CD4-positive, CD25-positive, alpha-beta regulatory T cell (primary cell): Measurements from ENCODE around the gene PLXNA4. TPM values are rescaled to one million over a fixed set of nuclear protein-coding genes. Genes with fewer than 3 reads are reported as not detected.
"Not testable (repeated sequence)": the region's sequence is repeated elsewhere in the genome, so short reads cannot be mapped to it uniquely, and the experiment has no call there.

Source experiments
- ATAC-seq, 2 donors: fragments of 150-1000 bp; cut with Tn5 transposase; one replicate each; pipeline ENCODE4 v1.10.0; 2021; ENCODE audit warnings: low read depth in 2 of 2, moderate number of reproducible peaks in 2 of 2, moderate library complexity in 1 of 2
- DNase-seq, 3 donors: peaks; one replicate each; pipeline versions ENCODE4 v3.0.0 to v3.0.0-alpha.2; 2012 to 2022; ENCODE audit warnings: mixed read lengths in 1 of 3
- H3K27ac ChIP-seq: one replicate; pipeline ENCODE4 v1.7.0; 2013; ENCODE audit warnings: mild to moderate bottlenecking, low read length; ENCODE audit not compliant: insufficient read depth, poor library complexity, severe bottlenecking
- H3K27me3 ChIP-seq: one replicate; pipeline ENCODE4 v1.7.0; 2013; ENCODE audit warnings: low read length; ENCODE audit not compliant: control insufficient read depth, insufficient read depth
- H3K36me3 ChIP-seq: one replicate; pipeline ENCODE4 v1.7.0; 2013; ENCODE audit warnings: mild to moderate bottlenecking, low read length, moderate library complexity; ENCODE audit not compliant: control insufficient read depth, insufficient read depth
- H3K4me1 ChIP-seq: 2 replicates; pipeline ENCODE4 v1.7.0; 2013; ENCODE audit warnings: mild to moderate bottlenecking, low read length; ENCODE audit not compliant: insufficient read depth, control insufficient read depth, poor library complexity, severe bottlenecking
- H3K4me3 ChIP-seq: one replicate; pipeline ENCODE4 v1.7.0; 2013; ENCODE audit warnings: low read depth, mild to moderate bottlenecking, low read length, moderate library complexity
- H3K9me3 ChIP-seq, 2 experiments: 1 replicate in 1 of 2; 2 replicates in 1 of 2; pipeline ENCODE4 v1.7.0; 2013; ENCODE audit warnings: low read length in 2 of 2, mild to moderate bottlenecking in 1 of 2, moderate library complexity in 1 of 2; ENCODE audit not compliant: control insufficient read depth in 2 of 2
- H3K27ac Mint-ChIP-seq, 3 donors: one replicate each; pipeline ENCODE4 v1.8.0; 2020 to 2022; ENCODE audit warnings: mild to moderate bottlenecking in 3 of 3, mixed read lengths in 3 of 3, moderate library complexity in 2 of 3
- H3K27me3 Mint-ChIP-seq: one replicate; pipeline ENCODE4 v1.8.0; 2022; ENCODE audit warnings: mild to moderate bottlenecking, mixed read lengths
- H3K36me3 Mint-ChIP-seq: one replicate; pipeline ENCODE4 v1.8.0; 2020; ENCODE audit warnings: mixed read lengths
- H3K4me1 Mint-ChIP-seq, 4 donors: one replicate each; pipeline ENCODE4 v1.8.0; 2020 to 2022; ENCODE audit warnings: mixed read lengths in 4 of 4, mild to moderate bottlenecking in 1 of 4
- H3K4me3 Mint-ChIP-seq, 4 donors: one replicate each; pipeline ENCODE4 v1.8.0; 2020 to 2022; ENCODE audit warnings: mild to moderate bottlenecking in 4 of 4, mixed read lengths in 4 of 4, moderate library complexity in 3 of 4
- H3K9me3 Mint-ChIP-seq, 7 donors: one replicate each; pipeline ENCODE4 v1.8.0; 2020 to 2022; ENCODE audit warnings: mixed read lengths in 7 of 7, mild to moderate bottlenecking in 3 of 7, moderate library complexity in 2 of 7
- polyA plus RNA-seq, 4 donors: library from polyadenylated mRNA; unstranded; fragments of 300-500 nt; fragmentation: Illumina TruSeq; gene quantifications; one replicate each; pipeline ENCODE4 v1.2.3, GENCODE V29; 2021
- total RNA-seq: library from RNA; stranded (reverse); gene quantifications from one replicate; pipeline ENCODE4 v1.2.3, GENCODE V29; 2022

The PLXNA4 gene
- total and polyA plus RNA-seq, 5 donors from 2014 or later, result 0.27 TPM; not detected in 4

- Mint-ChIP-seq H3K4me3 (no peak overlapping the region), H3K4me1 (no peaks in the 10 kb centered on the region), H3K27ac (no peak overlapping the region), H3K36me3 (no peaks in the 10 kb centered on the region), H3K27me3 (no peaks in the 10 kb centered on the region), H3K9me3 (peaks cover 0 to 3% (median 0%) of the 10 kb centered on the region in 7 donors)
- H3K27ac ChIP-seq, result no peak overlapping the region
- no peaks in the 10 kb centered on the region for H3K27me3 ChIP-seq
- no peaks in the 10 kb centered on the region for H3K9me3 ChIP-seq
- DNase-seq, result no peak
- no peak overlapping the region for H3K4me3 ChIP-seq
- no peaks in the 10 kb centered on the region for H3K4me1 ChIP-seq
- no peak for ATAC-seq
- H3K36me3 ChIP-seq, result no peaks in the 10 kb centered on the region
Measured at GRCh38 chr7:132392713-132393112, 183.6 kb downstream of the PLXNA4 start.

GRCh38 chr7:132390705-132391104 is 185.6 kb downstream of the PLXNA4 start:
- Histone ChIP-seq H3K9me3 (no peaks in the 10 kb centered on the region), H3K4me3 (no peak overlapping the region), H3K36me3 (no peaks in the 10 kb centered on the region), H3K27me3 (no peaks in the 10 kb centered on the region), H3K4me1 (no peaks in the 10 kb centered on the region), H3K27ac (no peak overlapping the region)
- Mint-ChIP-seq H3K27me3 (peaks cover under 1% of the 10 kb centered on the region), H3K27ac (no peak overlapping the region), H3K4me3 (no peak overlapping the region), H3K9me3 (peaks cover 0 to 6% (median 0%) of the 10 kb centered on the region in 7 donors), H3K4me1 (no peaks in the 10 kb centered on the region), H3K36me3 (no peaks in the 10 kb centered on the region)
- DNase-seq (no peak), ATAC-seq (peak in 1 of 2 donors; percentile 6)

GRCh38 chr7:132390049-132390448 is 186.2 kb downstream of the PLXNA4 start:
- not testable (repeated sequence) for H3K36me3 ChIP-seq, ATAC-seq

GRCh38 chr7:132388688-132389087 is 187.6 kb downstream of the PLXNA4 start:
- DNase-seq, result no peak
- Mint-ChIP-seq H3K9me3 (peaks cover 0 to 6% (median 0%) of the 10 kb centered on the region in 7 donors), H3K4me3 (no peak overlapping the region), H3K36me3 (no peaks in the 10 kb centered on the region), H3K4me1 (no peaks in the 10 kb centered on the region), H3K27ac (no peak overlapping the region), H3K27me3 (peaks cover 5% of the 10 kb centered on the region)
- Histone ChIP-seq H3K36me3 (no peaks in the 10 kb centered on the region), H3K27ac (no peak overlapping the region), H3K9me3 (no peaks in the 10 kb centered on the region), H3K27me3 (no peaks in the 10 kb centered on the region), H3K4me3 (no peak overlapping the region), H3K4me1 (no peaks in the 10 kb centered on the region)
- no peak for ATAC-seq

More at GRCh38 chr7:132390049-132390448, 186.2 kb downstream of the PLXNA4 start:
- not testable (repeated sequence) for H3K27ac Mint-ChIP-seq, H3K27me3 ChIP-seq, H3K9me3 ChIP-seq, DNase-seq, H3K4me1 ChIP-seq, H3K27ac ChIP-seq, H3K27me3 Mint-ChIP-seq, H3K9me3 Mint-ChIP-seq, H3K4me1 Mint-ChIP-seq, H3K4me3 ChIP-seq, H3K36me3 Mint-ChIP-seq, H3K4me3 Mint-ChIP-seq

GRCh38 chr7:132387596-132387995 is 188.7 kb downstream of the PLXNA4 start:
- Histone ChIP-seq H3K27ac (no peak overlapping the region), H3K9me3 (no peaks in the 10 kb centered on the region), H3K27me3 (no peaks in the 10 kb centered on the region), H3K4me1 (no peaks in the 10 kb centered on the region), H3K4me3 (no peak overlapping the region), H3K36me3 (no peaks in the 10 kb centered on the region)
- Mint-ChIP-seq H3K36me3 (no peaks in the 10 kb centered on the region), H3K27me3 (peaks cover 5% of the 10 kb centered on the region), H3K4me3 (peak overlapping the region in 1 of 4 donors; percentile 4), H3K27ac (no peak overlapping the region), H3K9me3 (peaks cover 0 to 6% (median 0%) of the 10 kb centered on the region in 7 donors), H3K4me1 (no peaks in the 10 kb centered on the region)
- no peak for DNase-seq
- ATAC-seq, result no peak

- H3K4me1 Mint-ChIP-seq, result no peaks in the 10 kb centered on the region
- no peaks in the 10 kb centered on the region for H3K27me3 ChIP-seq
- H3K9me3 ChIP-seq, result no peaks in the 10 kb centered on the region
- DNase-seq, result no peak
- no peaks in the 10 kb centered on the region for H3K4me1 ChIP-seq
- H3K27ac Mint-ChIP-seq, result no peak overlapping the region
- no peak overlapping the region for H3K27ac ChIP-seq
- peaks cover 5% of the 10 kb centered on the region for H3K27me3 Mint-ChIP-seq
- no peak overlapping the region for H3K4me3 Mint-ChIP-seq
- no peak for ATAC-seq
- H3K36me3 Mint-ChIP-seq, result no peaks in the 10 kb centered on the region
- H3K4me3 ChIP-seq, result no peak overlapping the region
- H3K36me3 ChIP-seq, result no peaks in the 10 kb centered on the region
- peaks cover 0 to 6% (median 0%) of the 10 kb centered on the region in 7 donors for H3K9me3 Mint-ChIP-seq
Measured at GRCh38 chr7:132386201-132386681, 190.0 kb downstream of the PLXNA4 start.

- H3K9me3 Mint-ChIP-seq, result peaks cover 0 to 3% (median 0%) of the 10 kb centered on the region in 7 donors
- H3K4me3 Mint-ChIP-seq, result no peak overlapping the region
- no peaks in the 10 kb centered on the region for H3K36me3 ChIP-seq
- no peak overlapping the region for H3K27ac ChIP-seq
- H3K27me3 Mint-ChIP-seq, result peaks cover 5% of the 10 kb centered on the region
- H3K4me1 ChIP-seq, result no peaks in the 10 kb centered on the region
- H3K4me3 ChIP-seq, result no peak overlapping the region
- H3K27me3 ChIP-seq, result no peaks in the 10 kb centered on the region
- ATAC-seq (no peak), DNase-seq (no peak)
- no peak overlapping the region for H3K27ac Mint-ChIP-seq
- H3K36me3 Mint-ChIP-seq, result no peaks in the 10 kb centered on the region
- H3K9me3 ChIP-seq, result no peaks in the 10 kb centered on the region
- no peaks in the 10 kb centered on the region for H3K4me1 Mint-ChIP-seq
Measured at GRCh38 chr7:132383962-132384361, 192.3 kb downstream of the PLXNA4 start.

GRCh38 chr7:132381742-132382472 is 194.4 kb downstream of the PLXNA4 start:
- no peak overlapping the region for H3K4me3 ChIP-seq
- Mint-ChIP-seq H3K27me3 (peaks cover 5% of the 10 kb centered on the region), H3K9me3 (no peaks in the 10 kb centered on the region), H3K4me3 (no peak overlapping the region), H3K36me3 (no peaks in the 10 kb centered on the region), H3K4me1 (no peaks in the 10 kb centered on the region), H3K27ac (no peak overlapping the region)
- H3K27me3 ChIP-seq, result no peaks in the 10 kb centered on the region
- H3K36me3 ChIP-seq, result no peaks in the 10 kb centered on the region
- H3K4me1 ChIP-seq, result no peaks in the 10 kb centered on the region
- no peaks in the 10 kb centered on the region for H3K9me3 ChIP-seq
- H3K27ac ChIP-seq, result no peak overlapping the region
- no peak for ATAC-seq
- no peak for DNase-seq
